PC-3 (cell line): ENCODE results near the gene ACOXL.

Source experiments
- CTCF ChIP-seq: fragments of 300-600 bp; sonication (generic); conservative IDR thresholded peaks from 2 replicates; pipeline ENCODE4 v1.5.1; 2017; ENCODE audit warnings: antibody characterized with exemption, low read depth, mild to moderate bottlenecking, low read length
- EZH2 ChIP-seq: fragments of 300-600 bp; sonication (generic); IDR thresholded peaks from one replicate; pipeline ENCODE4 v1.6.1; 2017; ENCODE audit warnings: antibody characterized with exemption, mild to moderate bottlenecking, low read length; ENCODE audit not compliant: unreplicated experiment

GRCh38 chr2:110848071-110848470 is 115.7 kb downstream of the ACOXL start:
- TF ChIP-seq CTCF (no peak), EZH2 (no peak)
